B cell (primary cell): ENCODE measurements around the gene DYNLL1.

Experiments used
- CTCF ChIP-seq: fragments of 200-600 bp; IDR thresholded peaks from one replicate; pipeline ENCODE4 v1.8.0; 2022; ENCODE audit warnings: antibody characterized with exemption, mild to moderate bottlenecking
- EZH2 ChIP-seq: IDR thresholded peaks from 2 replicates; pipeline ENCODE4 v1.6.1; 2012; ENCODE audit warnings: borderline replicate concordance, low read depth, mild to moderate bottlenecking, moderate library complexity, low read length; ENCODE audit not compliant: insufficient read depth, poor library complexity, severe bottlenecking

DNA sequence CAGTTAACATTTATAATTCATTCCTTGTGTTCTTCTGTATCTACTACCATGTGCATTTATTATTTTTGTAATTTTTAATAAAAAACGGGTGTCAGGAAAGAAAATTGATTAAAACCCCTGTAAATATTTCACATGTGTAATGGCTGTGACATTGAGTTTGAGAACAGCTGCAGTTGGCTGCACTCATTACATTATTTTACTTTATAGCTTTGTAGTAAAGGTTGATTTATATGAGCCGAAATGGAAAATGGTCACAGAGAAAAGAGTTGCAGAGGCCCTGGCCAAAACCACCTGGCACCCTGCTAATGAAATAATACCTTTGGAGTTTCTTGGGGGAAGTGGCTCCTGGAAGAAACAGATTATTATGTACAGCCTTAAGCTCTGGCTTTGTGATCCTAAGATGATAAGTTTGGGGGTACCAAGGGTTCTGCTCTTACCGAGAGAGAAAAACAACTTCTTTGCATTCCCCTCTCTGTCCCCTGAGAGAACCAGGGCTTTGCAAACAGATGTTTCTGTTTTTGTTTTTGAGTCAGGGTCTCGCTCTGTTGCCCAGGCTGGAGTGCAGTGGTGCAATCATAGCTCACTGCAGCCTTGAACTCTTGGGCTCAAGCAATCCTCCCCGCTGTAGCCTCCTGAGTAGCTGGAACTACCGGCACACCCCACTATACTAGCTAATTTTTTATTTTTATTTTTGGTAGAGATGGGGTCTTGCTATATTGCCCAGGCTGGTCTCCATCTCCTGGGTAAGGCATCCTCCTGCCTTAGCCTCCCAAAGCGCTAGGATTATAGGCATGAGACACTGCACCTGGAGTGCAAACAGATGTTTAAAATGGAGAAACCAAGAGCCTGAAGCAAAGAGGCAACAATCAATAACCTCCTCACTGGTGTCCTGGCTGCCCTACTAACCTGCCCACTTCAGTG is 9.7 kb upstream of the DYNLL1 start:
- TF ChIP-seq CTCF (no peak), EZH2 (no peak)
